HG02884 (cell line): ENCODE measurements around the gene SBF2.

Experiments
- ATAC-seq: cut with Tn5 transposase; IDR thresholded peaks from one replicate; pipeline ENCODE4 v1.9.1; 2021; ENCODE audit warnings: mild to moderate bottlenecking, moderate library complexity; ENCODE audit not compliant: unreplicated experiment

The SBF2 gene

GRCh38 chr11:10302744-10303557 lies 8.9 kb upstream of the SBF2 start:
- no peak for ATAC-seq

GRCh38 chr11:10302359-10302743 lies 8.3 kb upstream of the SBF2 start:
- no peak for ATAC-seq

GRCh38 chr11:10301656-10302358 lies 7.8 kb upstream of the SBF2 start:
- no peak for ATAC-seq

- peak; percentile 94 for ATAC-seq
Observed at GRCh38 chr11:10298342-10298741, 4.3 kb upstream of the SBF2 start.

- no peak for ATAC-seq
Observed at GRCh38 chr11:10295064-10295901, 1.3 kb upstream of the SBF2 start.

DNA sequence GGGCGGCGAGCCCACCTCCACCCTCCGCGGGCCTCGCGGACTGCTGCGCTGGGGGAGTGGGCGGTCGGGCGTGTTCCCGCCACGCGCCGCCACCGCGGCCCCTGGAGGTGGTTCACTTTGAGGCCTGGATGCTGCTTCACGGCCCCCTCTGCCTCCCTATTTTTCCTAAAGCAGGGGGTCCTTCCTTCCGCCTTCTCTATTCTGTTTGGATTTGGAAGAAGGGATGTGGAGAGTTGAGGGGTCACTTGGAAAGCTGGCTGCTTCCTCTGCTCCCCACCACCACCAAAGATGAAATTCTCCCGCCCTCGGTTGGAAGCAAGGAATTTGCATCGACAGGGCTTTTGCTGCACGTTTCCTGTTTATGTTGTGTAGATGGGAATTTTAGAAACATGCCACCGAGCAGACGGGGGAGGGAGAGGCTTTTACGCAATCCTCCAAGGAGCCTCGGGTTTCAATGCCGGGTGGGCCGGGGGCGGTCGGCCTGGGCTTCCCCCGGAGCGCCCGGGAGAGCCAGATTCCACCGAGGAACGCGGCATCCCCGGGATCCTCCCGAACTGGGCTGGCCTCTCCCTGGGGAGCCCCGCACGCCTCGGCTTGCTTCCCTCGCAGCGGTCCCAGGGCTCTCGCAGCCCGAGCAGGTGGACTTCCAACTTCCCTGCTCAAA lies 403 bp upstream of the SBF2 start:
- ATAC-seq, result no peak

GRCh38 chr11:10291801-10292638 lies 2.0 kb downstream of the SBF2 start:
- ATAC-seq, result no peak

DNA sequence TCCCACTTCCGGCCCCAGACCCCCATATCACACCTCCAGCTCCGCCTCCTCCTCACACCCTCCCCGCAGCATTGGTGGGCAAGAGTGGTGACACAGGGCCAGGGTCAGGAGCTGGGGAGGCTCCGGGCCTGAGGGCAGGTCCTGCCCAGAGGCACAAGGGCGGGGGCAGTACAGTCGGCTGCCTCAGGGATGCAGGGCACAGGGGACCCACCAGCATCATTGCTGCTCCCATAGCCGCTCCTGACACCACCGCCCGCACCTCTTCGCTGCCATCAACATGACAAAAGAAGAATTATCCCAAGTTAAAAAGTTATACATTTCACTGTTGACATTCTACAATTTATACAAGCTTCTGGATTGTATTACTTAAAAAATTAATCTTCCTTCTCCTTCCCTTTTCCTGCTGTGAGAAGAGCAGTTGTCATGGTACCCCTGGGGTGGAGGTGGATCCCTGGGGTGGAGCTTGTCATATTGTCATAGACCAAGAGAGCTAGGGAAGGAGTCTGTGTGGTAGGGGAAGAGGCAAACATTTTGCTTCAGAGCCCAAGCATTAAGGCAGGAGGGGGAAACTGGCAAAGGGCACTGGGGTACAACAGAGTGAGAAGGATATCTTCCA lies 4.1 kb downstream of the SBF2 start:
- ATAC-seq, result no peak

GRCh38 chr11:10288881-10289764 lies 4.9 kb downstream of the SBF2 start:
- no peak for ATAC-seq

- no peak for ATAC-seq
Observed at GRCh38 chr11:10287766-10288715, 6.0 kb downstream of the SBF2 start.

GRCh38 chr11:10287140-10287539 lies 6.9 kb downstream of the SBF2 start:
- no peak for ATAC-seq

DNA sequence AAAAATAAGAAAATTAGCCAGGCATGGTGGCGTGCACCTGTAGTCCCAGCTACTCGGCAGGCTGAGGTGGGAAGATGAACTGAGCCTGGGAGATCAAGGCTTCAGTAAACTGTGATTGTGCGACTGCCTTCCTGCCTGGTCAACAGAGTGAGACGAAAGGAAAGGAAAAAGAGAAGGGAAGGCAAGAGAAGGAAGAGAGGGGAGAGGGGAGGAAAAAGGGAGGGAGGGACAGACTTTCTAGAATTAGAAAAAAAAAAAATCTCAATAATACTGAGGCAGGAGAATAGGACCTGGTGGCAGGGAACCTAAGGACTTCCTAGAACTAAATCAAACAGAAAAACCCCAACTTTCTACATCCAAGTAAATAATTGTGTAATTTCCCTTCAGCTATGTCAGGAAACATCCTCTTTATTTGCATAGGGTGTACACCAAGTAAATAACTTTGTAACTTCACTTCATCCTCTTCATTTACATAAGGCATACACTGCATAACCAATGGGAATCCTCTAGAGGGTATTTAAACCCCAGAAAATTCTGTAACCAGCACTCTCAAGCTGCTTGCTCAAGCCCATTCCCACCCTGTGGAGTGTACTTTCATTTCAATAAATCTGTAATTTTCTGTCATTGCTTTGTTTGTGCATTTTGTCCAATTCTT lies 8.7 kb downstream of the SBF2 start:
- ATAC-seq, result no peak

DNA sequence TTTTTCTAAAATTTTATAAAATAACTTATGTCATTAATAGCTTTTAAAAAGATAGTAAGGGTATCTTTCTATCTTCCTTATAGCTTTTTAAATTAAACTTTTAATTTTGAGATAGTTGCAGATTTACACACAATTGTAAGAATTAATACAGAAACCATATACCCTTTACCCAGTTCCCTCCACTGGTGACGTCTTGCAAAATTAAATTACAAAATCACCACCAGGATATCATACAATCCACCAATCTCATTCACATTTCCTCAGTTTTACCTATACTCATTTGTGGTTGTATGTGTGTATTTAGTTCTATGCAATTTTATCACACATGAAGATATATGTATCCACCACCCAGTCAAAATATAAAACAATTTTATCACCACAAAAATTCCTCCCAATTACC lies 10.0 kb downstream of the SBF2 start:
- no peak for ATAC-seq

GRCh38 chr11:10282117-10282516 lies 11.9 kb downstream of the SBF2 start:
- no peak for ATAC-seq

GRCh38 chr11:10275714-10276113 lies 18.3 kb downstream of the SBF2 start:
- ATAC-seq, result no peak

- ATAC-seq, result no peak
Observed at GRCh38 chr11:10274726-10275125, 19.3 kb downstream of the SBF2 start.

- ATAC-seq, result no peak
Observed at GRCh38 chr11:10273738-10274137, 20.3 kb downstream of the SBF2 start.
